HG03378 (cell line): ENCODE data around the gene WASF2.
"Not testable (repeated sequence)": the region's sequence is repeated elsewhere in the genome, so short reads cannot be mapped to it uniquely, and the experiment has no call there.

ENCODE experiments used
- ATAC-seq: cut with Tn5 transposase; IDR thresholded peaks from one replicate; pipeline ENCODE4 v1.9.1; 2021; ENCODE audit warnings: mild to moderate bottlenecking, moderate library complexity; ENCODE audit not compliant: unreplicated experiment

WASF2 gene

DNA sequence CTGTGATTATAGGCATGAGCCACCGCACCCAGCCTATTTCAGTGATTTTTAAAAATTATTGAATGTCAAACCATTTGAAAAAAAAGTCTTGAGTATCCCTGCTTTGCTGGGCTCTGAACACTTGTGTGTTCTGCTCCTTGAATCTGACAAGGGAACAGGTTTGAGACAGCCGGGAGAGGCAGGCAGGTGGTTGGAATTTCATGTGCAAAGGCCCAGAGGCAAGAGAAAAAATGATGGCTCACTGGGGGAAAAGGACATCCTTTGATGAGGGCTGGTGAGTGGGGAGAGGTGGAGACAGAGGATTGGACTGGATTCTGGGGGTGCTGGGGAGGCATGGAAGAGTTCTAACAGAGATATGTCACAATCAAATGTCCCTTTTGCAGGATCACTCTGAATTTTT lies 13.1 kb upstream of the WASF2 start:
- ATAC-seq: no peak

DNA sequence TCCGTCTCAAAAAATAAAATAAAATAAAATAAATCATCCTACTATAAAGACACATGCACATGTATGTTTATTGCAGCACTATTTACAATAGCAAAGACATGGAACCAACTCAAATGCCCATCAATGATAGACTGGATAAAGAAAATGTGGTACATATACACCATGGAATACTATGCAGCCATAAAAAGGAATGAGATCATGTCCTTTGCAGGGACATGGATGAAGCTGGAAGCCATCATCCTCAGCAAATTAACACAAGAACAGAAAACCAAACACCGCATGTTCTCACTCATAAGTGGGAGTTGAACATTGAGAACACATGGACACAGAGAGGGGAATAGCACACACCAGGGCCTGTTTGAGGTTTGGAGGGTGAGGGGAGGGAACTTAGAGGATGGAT lies 11.2 kb upstream of the WASF2 start:
- ATAC-seq: not testable (repeated sequence)

DNA sequence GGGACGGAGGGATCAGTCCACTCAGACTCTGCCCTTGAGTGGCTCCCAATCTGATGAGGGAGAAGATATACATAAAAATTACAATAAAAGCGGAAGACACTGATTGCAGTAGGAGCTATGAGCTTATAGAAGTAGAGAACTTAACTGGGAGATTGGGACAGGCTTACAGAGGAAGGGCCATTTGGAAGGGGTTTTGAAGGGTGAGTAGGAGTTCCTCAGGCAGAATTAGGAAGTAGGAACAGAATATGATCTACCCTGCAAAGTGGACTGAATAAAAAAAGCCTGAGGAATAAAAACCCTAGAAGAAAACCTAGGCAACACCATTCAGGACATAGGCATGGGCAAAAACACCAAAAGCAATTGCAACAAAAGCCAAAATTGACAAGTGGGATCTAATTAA lies 9.2 kb upstream of the WASF2 start:
- no peak for ATAC-seq

DNA sequence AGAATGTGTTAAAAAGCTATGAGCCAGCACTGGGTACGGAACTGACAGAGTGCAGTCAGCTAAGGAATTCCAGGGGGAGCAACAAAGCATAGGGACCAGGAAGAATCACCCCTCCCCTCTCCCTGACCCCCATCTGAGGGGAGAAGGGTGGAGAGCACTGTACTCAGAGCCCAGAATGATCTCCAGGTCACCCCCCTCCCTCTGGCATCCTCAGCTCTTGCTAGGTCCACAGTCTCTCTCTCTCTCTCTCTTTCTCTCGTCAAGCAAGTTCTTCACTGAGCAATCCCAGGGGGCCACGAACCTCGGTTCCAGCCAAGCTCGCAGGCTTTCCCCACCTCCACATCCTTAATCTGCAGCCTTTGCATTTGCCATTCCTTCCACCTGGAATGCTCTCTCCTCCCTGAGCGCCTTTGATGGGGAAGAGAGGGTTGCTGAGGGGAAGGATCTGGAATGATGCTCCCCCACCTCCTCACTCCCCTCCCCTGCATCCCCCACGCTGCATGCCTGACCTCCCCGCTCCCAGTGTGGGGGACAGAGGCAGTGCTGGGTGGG lies 6.7 kb upstream of the WASF2 start:
- no peak for ATAC-seq

DNA sequence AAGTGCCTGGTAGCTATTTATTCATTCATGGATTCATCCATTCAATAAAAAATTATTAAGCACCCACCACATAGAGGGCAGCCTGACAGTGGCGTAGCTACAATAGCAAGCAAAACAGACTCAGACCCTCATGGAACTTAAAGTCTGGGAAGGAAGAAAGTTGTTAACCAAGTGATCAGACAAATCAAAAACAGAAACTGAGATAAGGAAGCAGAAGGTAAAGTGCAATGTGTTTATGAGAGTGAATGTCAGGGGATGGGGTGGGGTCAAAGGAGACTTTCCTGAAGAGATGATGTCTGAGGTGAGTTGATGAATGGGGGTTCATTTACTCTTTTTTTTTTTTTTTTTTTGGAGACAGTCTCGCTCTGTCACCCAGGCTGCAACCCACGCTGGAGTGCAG lies 2.8 kb upstream of the WASF2 start:
- ATAC-seq: no peak

DNA sequence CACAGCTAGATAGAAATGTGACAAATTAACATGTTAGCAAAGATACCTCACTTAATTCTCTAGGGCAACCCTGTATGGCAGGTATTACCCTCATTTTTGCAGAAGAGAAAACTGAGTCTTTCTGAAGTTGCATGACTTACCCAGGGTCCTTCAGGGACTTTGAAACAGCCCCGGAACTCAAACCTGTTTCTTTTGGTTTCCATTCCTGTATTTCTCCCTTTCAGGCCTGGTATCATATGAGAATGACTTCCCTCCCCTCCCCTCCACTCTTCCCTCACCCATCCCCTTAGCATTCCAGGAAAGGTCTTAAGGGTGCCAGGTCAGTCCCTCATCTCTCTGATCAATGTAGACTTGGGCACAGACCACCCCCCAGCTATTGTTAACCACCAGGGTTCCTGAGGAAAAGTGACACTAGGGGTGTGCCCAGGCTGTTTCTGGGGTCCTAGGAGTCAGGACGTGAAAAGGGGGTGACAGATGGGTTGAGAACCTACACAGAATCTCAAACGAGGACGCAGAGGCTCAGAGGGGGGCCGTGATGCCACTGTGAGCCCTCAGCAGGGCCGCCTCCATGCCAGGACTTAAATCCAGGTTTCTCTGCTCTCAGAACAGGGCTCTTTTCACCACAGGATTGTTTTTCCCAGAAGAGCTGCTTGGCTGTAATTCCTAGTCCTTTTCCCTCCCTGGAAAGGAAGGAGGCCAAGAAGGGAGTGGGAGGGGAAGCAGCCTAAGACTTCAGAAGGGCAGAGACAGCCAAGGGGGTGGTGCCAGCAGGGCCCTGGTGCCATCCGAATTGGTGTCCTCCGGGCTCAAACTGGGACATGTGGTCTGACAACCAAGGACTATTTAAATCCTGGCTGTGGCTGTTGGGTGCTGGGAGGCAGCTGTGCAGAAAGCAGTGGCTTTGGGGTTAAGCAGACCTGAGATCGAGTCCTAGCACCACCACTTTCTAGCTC lies 2.1 kb upstream of the WASF2 start:
- ATAC-seq: no peak

DNA sequence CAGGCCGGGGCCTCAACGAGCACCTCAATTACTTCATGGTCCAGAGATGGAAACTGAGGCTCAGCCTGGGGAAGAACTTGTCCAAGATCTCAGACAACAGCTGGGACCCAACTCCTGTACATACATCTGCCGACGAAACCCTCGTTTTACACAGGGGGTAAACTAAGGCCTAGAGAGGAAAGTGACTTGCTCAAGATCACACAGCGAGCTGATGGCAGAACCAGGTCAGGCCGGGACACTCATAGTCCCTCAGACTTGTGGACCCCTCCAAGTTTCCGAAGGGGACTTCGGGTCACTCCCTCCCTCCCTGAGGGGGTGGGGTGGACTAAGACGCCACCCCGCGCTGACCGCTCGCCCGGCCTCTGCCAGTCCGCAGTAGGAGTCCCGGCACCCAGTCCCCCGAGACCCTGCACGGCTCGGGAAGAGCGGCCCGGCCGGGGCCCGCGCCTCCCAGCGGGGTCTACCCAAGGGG lies 430 bp downstream of the WASF2 start:
- peak; percentile 2 for ATAC-seq

DNA sequence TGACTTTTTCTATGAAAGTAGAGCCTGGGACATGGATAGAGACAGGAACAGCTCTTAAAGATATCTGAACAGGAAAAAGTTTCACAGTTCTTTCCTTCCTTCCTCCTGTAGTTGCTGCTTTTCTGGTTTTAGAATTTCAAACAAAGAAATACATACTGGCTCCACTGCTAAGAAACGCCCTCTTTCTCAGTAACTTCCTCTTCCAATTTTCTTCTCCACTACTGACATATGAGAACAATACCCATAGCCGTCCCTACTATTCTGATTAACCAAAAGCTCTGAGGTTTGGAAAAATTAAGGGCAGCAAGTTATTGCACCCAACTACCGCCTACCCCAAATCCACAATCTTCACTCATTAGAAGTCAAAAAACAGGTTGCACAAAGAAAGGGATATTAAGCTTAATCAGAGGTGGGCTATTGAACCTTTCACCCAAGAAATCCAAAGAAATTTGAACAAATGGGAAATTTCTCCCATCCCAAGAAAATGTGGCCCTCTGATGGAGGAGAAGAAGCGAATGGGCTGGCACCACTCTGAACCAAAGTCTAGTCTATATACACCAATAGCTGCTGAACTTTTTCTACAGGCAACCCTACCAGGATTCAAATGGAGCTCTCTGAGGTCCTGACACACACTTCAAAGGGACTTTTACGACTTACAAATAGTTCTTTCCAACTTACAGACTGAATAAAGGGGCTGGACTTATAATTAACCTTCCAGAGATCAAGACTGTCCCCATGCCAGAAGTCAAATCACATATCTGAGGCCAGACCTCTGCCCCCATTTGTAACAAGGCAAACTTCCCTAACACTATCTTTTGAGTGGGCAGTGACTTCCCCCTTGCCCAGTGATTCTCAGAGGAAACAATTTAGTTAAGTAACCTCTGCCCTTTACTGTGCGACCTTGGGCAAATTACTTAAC lies 1.7 kb downstream of the WASF2 start:
- ATAC-seq: no peak

DNA sequence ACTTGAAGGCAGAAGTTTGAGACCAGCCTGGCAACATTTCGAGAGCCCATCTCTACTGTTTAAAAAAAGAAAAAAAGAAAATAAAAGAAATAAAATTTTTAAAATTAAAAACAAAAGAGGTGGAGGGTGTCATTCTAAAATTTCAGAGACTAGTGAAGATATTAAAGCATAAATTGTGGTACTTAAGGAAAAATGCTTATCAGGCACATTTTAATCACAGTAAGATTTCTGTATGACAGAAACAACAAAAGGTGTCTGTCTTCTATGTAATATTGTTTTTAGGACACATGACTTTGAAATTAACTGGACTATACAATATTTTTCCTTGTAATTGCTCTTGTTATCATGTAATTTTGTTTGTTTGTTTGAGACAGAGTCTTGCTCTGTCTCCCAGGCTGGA lies 4.6 kb downstream of the WASF2 start:
- no peak for ATAC-seq

DNA sequence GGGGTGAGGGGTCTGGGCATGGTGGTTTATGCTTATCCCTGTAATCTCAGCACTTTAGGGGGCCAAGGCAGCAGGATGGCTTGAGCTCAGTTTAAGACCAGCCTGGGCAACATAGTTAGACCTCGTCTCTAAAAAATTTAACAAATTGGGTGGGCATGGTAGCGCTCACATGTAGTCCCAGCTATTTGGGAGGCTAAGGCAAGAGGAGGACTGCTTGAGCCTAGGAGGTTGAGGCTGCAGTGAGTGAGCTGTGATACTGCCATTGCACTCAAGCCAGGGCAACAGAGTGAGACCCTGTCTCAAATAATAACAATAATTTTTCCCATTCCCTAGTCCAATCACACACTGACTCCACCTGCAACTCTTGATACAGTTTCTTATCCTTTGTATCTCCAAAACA lies 6.3 kb downstream of the WASF2 start:
- no peak for ATAC-seq

DNA sequence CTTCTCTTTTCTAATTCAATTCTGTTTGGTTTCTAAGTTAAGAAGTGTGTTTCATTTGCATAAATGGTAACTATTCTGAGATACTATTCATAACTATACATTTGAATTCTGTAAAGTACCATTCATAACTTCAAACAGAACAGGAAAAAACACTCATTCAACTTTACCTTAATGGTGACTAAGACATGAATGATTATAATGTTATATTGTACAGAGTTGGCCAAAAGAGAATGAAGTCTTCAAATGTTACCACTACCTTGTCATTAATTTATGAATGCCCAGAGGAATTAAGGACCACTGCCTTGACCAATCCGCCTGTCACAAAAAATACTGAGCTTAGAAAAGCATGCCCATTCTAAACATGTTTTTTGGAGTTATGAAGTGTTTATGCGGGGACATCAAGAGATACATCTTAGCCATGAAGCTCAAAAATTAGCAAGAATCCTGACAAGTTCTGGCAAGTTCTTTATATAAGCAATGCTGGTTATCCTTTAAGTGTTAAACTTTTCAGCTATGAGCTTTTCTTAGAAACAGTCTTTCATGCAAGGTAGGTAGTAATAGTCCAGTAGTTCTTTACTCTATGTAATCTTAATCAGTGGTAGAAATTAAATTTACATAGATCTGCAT lies 7.9 kb downstream of the WASF2 start:
- ATAC-seq: peak; percentile 48

DNA sequence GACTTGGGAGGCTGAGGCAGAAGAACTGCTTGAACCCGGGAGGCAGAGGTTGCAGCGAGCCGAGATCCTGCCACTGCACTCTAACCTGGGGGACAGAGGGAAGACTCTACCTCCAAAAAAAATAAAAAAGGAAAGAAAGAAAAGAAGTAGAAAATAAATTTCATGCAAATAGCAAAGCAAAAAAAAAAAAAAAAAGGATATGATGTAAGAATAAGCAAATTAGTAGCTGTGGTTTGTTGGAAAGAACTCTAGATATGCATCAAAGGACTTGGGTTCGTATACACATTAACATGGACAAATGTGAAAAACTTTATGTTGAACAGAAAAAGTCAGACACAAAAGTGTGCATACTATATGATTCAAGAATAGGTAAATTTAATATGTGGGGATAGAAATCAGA lies 11.9 kb downstream of the WASF2 start:
- ATAC-seq: no peak

DNA sequence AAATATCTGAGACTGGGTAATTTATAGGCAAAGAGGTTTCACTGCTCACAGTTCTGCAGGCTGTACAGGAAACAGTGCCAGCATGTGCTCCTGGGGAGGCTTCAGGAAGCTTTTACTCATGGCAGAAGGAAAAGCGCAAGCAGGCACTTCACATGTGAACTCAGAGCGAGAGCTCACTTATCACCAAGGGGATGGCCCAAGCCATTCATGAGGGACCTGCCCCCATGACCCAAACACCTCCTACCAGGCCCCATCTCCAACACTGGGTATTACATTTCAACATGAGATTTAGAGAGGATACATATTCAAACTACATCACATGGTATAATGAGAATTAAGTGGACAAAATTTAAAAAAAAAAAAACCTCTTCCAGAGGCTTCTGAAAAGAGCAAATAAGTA lies 13.7 kb downstream of the WASF2 start:
- ATAC-seq: no peak

DNA sequence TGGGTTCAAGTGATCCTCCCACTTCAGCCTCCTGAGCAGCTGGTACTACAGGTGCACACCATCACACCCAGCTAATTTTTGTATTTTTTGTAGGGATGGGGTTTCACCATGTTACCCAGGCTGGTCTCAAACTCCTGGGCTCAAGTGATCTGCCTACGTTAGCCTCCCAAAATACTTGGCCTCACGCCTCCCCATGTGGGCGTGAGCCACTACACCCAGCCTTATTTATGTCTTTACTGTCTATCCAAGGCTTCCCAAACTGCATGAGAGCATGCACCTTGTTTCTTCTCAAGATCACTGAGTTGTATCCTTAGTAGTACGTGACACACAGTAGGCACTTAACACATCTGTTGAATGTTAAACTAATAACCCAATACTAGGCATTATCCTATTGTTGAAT lies 14.2 kb downstream of the WASF2 start:
- ATAC-seq: no peak

DNA sequence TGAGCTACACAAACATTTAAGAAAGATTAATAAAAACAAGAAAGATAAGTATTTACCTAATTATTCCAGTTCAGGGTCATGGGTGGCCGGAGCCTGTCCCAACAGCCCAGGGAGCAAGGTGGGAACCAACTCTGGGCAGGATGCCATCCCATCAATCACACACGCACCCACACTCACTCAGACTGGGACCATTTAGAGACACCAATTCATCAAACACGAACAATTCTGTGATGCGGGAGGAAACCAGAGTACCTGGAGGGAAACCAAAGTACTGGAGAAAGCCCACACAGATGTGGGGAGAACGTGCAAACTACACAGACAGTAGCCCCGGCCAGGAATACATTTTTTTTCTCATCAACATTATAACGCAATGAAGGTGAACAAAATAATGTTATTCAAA lies 16.2 kb downstream of the WASF2 start:
- no peak for ATAC-seq

DNA sequence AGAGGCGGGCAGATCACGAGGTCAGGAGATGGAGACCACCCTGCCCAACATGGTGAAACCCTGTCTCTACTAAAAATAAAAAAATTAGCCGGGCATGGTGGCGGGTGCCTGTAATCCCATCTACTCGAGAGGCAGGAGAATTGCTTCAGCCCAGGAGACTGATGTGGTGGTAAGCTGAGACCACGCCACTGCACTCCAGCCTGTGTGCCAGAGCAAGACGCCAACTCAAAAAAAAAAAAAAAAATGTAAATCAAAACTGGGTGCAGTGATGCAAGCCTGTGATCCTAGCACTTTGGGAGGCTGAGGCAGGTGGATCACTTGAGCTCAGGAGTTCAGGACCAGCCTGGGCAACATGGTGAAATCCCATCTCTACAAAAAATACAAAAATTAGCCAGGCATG lies 17.9 kb downstream of the WASF2 start:
- ATAC-seq: not testable (repeated sequence)

DNA sequence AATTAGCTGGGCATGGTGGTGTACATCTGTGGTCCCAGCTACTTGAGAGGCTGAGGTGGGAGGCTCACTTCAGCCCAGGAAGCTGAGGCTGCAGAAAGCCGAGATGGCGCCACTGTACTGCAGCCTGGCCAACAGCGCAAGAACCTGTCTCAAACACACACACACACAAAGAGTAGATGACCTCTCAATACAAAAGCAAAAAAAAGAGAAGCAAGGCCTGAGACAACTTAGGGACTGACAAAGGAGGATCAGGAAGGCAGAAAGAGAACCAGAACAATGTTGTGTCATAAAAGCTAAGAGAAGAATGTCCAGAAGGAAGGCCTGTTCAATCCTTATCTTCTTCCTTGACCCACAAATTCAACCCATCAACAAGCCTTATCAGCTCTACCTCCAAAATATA lies 18.5 kb downstream of the WASF2 start:
- ATAC-seq: no peak

DNA sequence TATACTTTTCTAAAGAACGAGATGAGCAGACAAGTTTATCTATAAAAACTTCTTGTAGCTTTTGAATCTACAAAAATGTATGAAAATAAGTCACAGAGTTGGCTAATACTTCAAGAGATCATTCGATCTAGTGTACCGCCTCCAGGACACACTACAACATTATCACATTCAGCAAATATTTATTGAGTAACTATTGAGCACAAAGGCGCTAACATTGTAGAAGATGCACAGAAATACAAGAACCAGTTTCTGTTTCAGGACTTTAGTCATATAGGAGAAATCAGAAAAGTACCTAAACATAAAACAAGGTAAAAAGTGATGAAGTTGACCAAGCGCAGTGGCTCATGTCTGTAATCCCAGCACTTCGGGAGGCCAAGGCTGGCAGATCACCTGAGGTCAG lies 20.6 kb downstream of the WASF2 start:
- no peak for ATAC-seq

DNA sequence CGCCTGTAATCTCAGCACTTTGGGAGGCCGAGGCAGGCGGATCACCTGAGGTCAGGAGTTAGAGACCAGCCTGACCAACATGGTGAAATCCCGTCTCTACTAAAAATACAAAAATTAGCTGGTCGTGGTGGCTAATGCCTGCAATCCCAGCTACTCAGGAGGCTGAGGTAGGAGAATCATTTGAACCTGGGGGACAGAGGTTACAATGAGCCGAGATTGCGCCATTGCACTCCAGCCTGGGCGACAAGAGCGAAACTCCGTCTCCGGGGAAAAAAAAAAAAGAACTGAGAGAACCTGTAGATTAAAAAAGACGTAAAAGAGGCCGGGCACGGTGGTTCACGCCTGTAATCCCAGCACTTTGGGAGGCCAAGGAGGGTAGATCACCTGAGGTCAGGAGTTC lies 21.6 kb downstream of the WASF2 start:
- ATAC-seq: not testable (repeated sequence)

DNA sequence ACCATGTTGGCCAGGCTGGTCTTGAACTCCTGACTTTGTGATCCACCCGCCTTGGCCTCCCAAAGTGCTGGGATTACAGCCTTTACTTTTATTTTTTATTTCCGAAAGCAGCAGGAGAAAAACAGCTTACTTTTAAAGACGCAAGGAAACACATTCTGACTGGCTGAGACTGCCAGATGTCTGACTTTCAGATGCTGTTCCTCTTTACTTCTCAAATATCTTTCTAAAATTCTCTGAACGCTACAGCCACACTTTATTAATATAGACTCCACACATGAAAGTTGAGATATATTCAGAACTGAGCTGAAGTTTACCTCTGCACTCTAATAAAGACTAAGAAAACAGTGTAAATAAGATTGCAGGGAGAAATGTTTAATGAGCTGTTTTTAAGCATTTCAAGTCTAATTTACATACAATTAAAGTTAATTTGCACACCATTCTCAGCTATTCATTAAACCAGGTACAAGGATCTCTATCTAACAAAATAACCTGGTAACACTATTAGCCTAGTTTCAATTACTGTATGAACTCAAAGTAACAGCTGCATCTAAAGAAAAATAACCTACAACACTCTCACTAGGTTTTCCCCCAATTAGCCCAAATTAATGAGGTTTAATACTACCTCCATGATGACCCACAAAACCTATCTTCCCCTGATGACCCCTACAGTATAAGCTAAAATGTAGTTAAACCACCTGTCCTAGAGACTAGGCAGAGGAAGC lies 24.9 kb downstream of the WASF2 start:
- ATAC-seq: no peak
